HepG2 (cell line): ENCODE data around the gene PMS1. TPM values are rescaled to one million over a fixed set of nuclear protein-coding genes. Genes with fewer than 3 reads are reported as not detected.

Source experiments
- AHDC1 ChIP-seq: sonication (generic); formaldehyde crosslinking; IDR thresholded peaks from 2 replicates; pipeline ENCODE4 v1.5.1; 2020; ENCODE audit warnings: mild to moderate bottlenecking, missing genetic modification reagents, borderline replicate concordance
- GPN1 ChIP-seq: sonication (generic); formaldehyde crosslinking; IDR thresholded peaks from 2 replicates; pipeline ENCODE4 v1.5.1; 2020; ENCODE audit warnings: missing genetic modification reagents, borderline replicate concordance
- IRF1 ChIP-seq: sonication (generic); formaldehyde crosslinking; IDR thresholded peaks from 2 replicates; pipeline ENCODE4 v1.4.0; 2020; ENCODE audit warnings: low read depth, mild to moderate bottlenecking, missing genetic modification reagents
- PBX3 ChIP-seq: sonication (generic); formaldehyde crosslinking; IDR thresholded peaks from 2 replicates; pipeline ENCODE4 v1.8.1; 2023; ENCODE audit warnings: missing genetic modification reagents, inconsistent platforms, borderline replicate concordance
- PHB2 ChIP-seq: fragments of 450-650 bp; IDR thresholded peaks from 2 replicates; pipeline ENCODE4 v1.6.1; 2018; ENCODE audit not compliant: partially characterized antibody
- ZNF414 ChIP-seq: sonication (generic); formaldehyde crosslinking; IDR thresholded peaks from 2 replicates; pipeline ENCODE4 v1.5.0; 2020; ENCODE audit warnings: missing genetic modification reagents
- ZNF772 ChIP-seq: sonication (generic); formaldehyde crosslinking; IDR thresholded peaks from 2 replicates; pipeline ENCODE4 v1.5.0; 2020; ENCODE audit warnings: mild to moderate bottlenecking, missing genetic modification reagents
- ZNF878 ChIP-seq: sonication (generic); formaldehyde crosslinking; IDR thresholded peaks from 2 replicates; pipeline ENCODE4 v1.8.1; 2023; ENCODE audit warnings: mild to moderate bottlenecking, missing genetic modification reagents, moderate library complexity
- ZSCAN12 ChIP-seq: sonication (generic); formaldehyde crosslinking; IDR thresholded peaks from 2 replicates; pipeline ENCODE4 v1.9.0; 2021; ENCODE audit warnings: mild to moderate bottlenecking, missing genetic modification reagents
- polyA plus RNA-seq, 8 experiments: library from polyadenylated mRNA; depleted of rRNA in 3 of 8; stranded (reverse) in 7 of 8; unstranded in 1 of 8; fragments of >200 nt; fragmentation: Illumina TruSeq in 4 of 8; extraction: Trizol in 4 of 8; gene quantifications; 2 replicates each; pipeline versions ENCODE4 v1.2.1 to v1.2.3, GENCODE V29; 2011 to 2016; ENCODE audit warnings: low read depth in 4 of 8, missing spikeins in 1 of 8, mixed read lengths in 1 of 8; ENCODE audit not compliant: insufficient read depth in 1 of 8
- total RNA-seq, 5 experiments: library from RNA; depleted of rRNA; stranded (reverse); fragments of >200 nt; fragmentation: Illumina TruSeq; extraction: Trizol; gene quantifications; 2 replicates each; pipeline ENCODE4 v1.2.3, GENCODE V29; 2016; ENCODE audit warnings: low read depth in 1 of 5

PMS1 gene
- total and polyA plus RNA-seq, 2 of the 13 experiments (the other 11 are each of a cell fraction or from before 2014, with no cell fraction given): 14.6 to 39.9 TPM

GRCh38 chr2:189783451-189783926, 761 bp upstream of the PMS1 start (continued):
- TF ChIP-seq AHDC1: no peak
- no peak for TF ChIP-seq ZNF772 (CRISPR knock-in tag)
- TF ChIP-seq GPN1: no peak
- peak; percentile 28 for TF ChIP-seq ZNF878 (CRISPR knock-in tag)
- no peak for TF ChIP-seq ZSCAN12 (CRISPR knock-in tag)
- no peak for TF ChIP-seq PHB2
- TF ChIP-seq ZNF414 (CRISPR knock-in tag): no peak; the same call in 1 of the 2 replicates
- TF ChIP-seq PBX3 (CRISPR knock-in tag): no peak
- TF ChIP-seq IRF1 (CRISPR knock-in tag): no peak
